NOMO-1 (cell line): ENCODE measurements around the gene PACS2.
"Not testable (repeated sequence)": the region's sequence is repeated elsewhere in the genome, so short reads cannot be mapped to it uniquely, and the experiment has no call there.

Source experiments
- DNase-seq, 2 experiments: peaks; one replicate each; lab custom pipeline; 2025; ENCODE audit not compliant: unreplicated experiment in 2 of 2; lab: John Stamatoyannopoulos, UW

Gene PACS2

DNA sequence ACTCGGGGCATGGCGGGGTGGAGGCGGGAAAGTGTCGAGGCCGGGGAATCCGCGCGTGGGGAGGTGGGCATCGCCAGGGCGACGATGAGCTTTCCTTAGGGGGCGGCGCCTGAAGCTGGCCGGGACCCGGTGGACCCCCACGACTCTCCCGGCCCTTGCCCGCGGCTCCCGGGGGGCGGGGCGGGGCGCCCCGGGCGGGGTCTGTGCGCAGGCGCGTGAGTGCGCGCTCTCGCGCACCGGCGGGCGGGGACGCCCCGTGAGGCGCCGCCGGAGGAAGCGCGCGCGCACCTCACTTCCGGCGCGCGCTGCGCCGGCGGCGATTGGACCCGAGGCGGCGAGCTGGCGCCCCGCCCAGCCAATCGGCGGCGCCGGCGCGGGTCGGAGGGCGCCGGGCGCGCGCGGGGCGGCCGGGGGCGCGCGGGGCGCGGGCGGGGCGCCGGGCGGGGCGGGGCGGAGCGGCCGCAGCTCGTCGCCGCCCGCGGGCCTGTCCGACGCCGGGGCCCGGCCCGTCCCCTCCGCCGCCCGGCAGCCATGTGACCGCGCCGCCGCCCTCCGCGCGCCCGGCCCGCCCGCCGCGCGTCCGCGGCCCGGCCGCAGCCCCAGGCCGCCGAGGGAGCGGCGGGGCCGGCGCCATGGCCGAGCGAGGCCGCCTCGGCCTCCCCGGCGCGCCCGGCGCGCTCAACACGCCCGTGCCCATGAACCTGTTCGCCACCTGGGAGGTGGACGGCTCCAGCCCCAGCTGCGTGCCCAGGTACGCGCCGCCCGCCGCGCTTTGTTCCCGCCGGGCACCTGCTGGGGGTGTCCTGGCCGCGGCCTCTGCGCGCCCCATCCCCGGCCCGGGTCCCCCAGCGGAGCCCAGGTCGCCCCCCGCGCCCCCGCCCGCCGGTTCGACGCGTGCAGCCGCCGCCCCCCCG, at the start of gene PACS2:
Gene PACS2 (plus strand): TSS at position 462 of the 914 bp plus-strand sequence. CDS start 171 bp downstream, at position 633.
- peak; percentile 70 to 87 for DNase-seq

DNA sequence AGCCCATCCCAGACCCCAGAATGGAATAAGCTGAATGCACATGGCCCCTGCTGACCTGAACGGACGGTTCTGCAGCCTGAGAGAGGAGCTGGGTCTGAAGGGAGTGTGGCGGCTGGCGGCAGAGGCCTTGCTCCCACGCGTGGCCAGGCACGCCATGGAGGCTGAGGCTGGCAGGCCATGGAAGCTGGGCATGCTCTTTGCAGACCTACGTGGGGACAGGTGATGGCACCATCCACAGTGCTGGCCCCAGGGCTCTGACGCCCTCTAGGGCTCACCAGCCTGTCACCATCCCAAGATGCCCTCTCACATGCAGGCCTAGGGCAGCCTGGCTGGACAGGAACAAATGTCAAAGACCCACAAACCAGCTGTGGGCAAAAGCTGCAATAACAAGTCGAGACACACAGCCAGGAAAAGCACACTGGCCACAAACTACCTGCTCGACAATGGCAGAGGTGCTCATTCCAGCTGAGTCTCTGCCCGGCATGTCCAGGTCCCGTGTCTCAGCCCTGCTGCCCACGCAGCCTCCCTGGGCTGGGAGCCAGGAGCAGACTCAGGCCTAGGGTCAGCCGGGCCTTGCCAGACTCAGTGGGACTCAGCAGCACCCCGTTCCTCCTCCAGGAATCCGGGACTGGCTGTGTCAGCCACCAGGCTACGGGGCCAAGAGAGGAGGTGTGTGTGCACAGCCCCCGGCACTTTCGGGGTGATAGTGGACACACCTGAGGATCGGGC, 46.6 kb upstream of the PACS2 start:
- DNase-seq: no peak

DNA sequence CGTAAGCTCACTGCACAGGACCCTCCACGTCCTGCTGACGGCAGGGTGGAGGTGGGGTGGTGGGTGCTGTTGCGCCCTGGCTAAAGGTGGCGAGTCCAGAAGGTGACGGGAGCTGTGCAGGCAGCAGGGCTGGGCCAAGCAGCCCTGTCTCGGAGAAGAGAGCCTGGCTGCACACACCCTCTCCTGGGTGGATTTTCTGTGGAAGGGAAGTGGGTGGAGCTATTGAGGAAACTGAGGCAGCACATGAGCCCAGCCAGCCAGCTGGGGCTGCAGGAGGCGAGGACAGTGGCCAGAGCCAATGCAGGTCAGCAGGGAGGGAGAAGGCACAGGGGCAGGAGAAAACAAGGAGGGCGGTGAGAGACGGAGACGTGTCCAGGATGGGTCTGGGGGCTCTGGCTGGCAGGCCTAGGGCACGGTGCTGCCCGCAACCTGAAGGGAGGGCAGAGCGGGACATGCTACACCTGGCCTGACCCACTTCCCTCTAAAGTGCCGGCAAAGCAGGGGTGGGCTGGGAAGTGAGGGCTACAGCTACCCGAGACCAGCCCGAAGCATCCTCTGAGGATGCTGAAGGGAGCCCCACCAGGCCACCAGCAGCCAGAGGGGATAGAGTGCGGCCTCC, 45.7 kb upstream of the PACS2 start:
- DNase-seq: no peak

DNA sequence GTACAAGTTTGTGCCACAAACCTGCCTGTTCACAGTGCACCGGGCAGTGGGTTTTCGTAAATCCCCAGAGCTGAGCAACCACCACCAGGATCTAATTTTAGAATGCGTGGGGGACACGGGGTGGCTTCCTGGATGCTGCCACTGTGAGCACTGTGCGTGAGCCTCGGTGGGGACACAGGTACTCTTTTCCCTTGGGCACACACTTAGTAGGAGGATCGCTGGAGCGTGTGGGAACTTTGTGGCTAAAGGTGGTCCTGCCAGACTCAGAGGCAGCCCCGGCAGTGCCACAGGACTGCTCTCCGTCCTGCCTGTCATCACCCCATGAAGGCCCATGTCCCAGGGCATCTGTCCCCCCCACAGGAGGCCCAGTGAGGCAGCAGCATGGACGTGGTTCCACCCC, 45.1 kb upstream of the PACS2 start:
- DNase-seq: no peak

DNA sequence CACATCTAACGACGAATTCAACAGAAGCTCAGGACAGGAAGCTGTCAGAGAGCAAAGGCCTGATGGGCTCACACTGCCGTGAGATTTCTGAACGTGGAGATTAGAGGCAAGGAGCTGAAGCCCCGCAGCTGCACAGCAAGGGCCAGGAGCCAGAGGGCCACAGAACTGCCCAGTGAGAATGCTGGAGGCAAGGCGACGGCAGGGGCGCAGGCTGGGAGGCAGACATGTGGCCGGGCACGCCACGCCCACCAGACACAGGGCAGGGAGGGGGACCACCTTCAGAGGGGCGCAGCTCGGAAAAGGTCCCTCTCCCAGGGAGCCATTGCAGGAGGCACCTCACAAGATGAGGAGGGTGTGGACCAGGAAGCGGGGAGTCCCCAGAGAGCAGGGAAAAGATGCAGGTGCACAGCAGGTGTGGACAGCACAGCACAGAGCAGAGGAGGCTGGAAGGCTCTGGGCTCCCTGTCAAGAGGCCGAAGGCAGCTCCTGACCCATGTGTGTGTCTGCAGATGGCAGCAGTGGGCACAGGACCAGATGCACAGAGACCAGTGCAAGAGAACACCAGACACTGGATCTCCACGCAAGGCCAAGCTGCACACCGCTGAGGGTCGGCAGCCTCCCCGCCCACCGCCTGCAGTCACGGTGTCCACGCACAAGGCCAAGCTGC, 43.2 kb upstream of the PACS2 start:
- DNase-seq: no peak

DNA sequence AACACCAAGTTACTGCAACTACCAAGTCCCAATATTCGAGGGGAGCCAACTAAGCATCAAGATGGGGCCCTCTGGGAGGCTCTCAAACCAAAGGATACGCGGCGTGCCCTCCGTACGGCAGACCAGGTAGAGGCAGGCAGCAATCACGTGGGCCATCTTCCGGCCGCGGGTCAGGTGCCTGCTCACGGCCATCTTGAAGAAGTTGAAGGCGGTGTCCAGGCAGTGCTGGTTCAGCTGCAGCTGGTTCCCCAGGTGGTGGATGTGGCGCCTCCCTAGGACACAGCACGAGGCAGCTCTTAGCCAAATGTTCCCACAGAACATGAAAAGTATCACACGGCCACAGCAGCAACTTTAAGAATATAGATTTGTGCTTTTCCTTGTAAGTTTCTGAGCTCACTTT, 41.9 kb upstream of the PACS2 start:
- DNase-seq: no peak

DNA sequence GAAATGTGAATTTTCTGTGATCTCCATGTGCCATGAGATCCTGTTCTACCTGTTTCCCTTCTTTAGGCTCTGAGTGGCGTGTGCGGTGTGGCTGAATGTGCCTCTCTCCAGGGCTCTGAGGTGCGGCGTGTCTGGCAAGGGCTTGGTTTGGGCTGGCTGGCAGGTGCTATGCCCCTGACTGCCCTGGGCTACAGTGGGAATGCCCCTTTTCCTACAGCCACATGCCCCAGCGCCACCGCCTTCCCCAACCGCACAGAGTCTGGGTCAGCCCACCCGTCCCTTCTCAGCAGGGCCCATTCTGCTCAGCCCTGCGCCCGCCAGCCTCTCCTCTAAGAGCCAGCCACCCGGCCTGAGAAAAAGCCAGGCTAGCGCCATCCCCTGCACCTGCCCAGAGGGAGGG, 41.5 kb upstream of the PACS2 start:
- DNase-seq: no peak

DNA sequence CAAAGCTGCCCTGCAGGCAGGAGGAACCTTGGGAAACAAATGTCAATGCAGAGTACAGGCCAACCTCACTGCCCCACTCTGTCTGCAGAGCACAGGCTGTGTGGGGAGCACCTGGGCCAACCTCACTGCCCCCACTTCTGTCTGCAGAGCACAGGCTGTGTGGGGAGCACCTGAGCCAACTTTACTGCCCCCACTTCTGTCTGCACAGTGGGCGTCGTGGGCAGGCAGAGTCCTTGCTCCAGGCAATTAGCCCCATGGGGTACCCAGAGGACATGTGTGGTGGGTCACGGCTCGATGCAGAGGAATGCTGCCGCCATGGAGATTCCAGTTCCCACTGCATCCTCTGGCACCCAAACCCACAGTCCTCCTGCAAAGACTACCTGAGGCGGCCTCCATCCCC, 39.9 kb upstream of the PACS2 start:
- no peak for DNase-seq

DNA sequence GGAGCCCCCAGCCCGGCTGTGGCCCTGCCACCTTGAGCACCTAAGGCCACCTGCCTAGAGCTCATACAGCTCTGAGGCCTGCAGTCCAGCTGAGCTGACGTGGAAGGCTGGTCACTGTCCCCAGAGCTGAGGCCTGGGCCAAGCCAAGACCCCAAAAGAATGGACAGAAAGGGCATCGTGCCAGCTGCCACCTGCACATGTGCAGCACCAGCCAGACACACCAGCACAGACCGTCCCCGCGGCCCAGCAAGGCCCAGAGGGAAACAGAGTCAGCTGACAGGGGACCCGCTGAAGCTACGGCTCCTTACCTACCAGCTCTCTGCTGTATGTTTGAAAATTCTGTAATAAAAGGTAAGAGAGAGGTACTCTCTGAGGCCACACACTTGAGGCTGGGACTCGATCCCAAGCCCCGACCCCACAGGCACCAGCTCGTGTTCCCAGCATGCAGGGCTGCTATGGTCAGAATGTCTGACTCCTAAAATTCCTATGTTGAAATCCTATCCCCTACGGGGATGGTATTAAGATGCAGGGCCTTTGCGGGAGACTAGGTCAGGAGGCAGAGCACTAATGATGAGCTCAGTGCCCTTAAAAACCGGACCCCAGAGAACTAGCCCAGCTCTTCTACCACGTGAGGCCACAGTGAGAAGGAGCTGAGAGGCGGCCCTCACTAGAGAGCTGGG, 39.1 kb upstream of the PACS2 start:
- DNase-seq: no peak

DNA sequence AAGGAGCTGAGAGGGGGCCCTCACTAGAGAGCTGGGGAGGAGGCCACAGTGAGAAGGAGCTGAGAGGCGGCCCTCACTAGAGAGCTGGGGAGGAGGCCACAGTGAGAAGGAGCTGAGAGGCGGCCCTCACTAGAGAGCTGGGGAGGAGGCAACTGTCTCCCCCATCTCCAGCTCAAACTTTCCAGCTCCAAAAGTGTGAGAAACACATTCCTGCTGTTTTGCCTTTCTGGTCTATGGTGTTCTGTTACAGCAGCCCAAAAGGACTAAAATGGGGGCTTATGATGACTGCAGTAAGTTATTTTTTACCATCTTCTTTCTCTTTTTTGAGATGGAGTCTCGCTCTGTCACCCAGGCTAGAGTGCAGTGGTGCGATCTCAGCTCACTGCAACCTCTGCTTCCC, 37.1 kb upstream of the PACS2 start:
- DNase-seq: not testable (repeated sequence)

DNA sequence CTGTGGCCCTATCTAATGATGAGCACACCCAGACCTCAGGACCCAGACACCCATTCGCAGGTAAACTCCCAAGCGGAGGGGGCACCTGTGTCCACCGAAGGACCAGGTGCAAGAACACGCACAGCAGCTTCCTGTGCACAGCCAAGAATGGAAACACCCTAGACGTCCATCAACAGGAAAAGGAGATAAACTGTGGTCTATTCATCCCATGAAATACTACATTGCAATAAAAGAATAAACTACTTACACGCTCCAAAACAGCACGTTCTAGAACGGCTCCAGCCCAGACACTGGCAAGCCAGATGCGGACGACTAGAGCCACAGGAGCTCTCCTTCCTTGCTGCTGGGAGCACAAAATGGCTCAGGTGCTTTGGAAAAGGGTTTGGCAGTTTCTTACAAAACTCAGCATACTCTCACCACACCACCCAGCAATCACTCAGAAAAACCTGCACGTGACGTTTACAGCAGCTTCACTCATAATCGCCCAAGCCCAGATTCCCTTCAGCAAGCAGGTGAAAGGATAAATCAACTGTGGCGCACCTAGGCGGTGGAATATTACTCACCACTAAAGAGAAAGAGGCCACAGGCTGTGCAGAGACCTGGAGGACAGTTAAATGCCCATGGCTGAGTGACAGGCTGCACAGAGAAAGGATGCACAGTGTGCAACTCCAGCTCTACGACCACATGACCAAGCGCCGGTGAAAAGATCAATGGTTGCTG, 34.7 kb upstream of the PACS2 start:
- DNase-seq: no peak

DNA sequence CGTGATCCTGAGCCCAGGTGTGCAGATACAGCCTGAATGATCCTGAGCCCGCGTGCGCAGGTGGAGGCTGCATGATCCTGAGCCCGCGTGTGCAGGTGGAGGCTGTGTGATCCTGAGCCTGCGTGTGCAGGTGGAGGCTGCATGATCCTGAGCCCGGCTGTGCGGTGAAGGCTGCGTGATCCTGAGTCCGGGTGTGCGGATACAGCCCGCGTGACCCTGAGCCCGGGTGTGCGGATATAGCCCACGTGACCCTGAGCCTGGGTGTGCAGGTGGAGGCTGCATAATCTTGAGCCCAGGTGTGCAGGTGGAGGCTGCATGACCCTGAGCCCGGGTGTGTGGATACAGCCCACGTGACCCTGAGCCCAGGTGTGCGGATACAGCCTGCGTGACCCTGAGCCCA, 34.0 kb upstream of the PACS2 start:
- DNase-seq: no peak

DNA sequence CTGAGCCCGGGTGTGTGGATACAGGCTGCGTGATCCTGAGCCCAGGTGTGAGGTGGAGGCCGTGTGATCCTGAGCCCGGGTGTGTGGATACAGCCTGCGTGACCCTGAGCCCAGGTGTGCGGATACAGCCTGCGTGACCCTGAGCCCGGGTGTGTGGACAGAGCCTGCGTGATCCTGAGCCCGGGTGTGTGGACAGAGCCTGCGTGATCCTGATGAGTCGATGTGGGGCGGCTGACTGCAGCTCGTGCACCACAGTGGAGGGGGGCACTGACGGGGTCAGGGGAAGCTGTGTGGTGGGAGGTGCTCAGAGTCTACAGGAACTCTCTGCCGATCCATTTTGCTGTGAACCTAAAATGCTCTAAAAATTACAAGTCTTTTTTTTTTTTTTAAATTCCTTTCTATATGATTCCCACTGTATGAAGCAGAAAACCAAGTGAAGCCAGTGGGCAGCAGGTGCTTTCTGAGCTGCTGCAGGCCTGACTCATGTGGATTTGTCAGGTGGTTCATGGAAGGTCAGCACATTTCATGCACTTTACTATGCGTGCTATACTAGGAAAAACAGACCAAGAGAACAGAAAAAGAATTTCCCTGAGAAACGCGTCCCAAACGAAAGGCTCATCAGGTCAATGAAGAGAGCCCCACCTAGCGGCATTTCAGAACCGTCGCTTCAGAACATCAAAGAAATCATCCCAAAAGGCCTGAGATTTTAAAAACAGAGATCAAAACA, 33.0 kb upstream of the PACS2 start:
- DNase-seq: peak; percentile 2 to 49

DNA sequence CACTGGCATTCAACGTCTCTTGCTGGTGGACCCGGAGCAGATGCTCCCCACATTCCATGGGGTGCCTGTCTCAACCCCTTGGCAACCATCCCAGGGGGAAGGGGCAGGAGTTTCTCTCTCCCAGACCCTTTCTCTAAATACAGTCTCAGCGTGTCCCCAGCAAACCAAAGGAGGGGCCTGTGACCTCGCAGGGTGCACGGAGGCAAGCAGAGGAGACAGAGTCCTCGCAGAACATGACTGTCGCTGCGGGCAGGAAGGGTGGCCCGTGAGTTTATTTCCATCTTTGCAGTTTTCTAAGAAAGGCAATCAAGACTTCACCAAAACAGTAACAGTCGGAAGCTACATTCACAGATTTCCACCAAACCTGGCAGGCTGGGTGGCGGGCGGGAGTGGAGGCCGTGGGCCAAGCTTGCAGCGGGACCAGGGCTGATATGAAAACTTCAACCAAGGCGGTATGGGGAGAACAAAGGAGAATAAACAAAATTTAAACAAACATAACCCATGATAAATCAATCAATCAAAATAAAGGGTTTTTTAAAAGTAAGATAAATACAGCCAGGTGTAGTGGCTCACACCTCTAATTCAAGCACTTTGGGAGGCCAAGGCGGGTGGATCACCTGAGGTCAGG, 32.3 kb upstream of the PACS2 start:
- DNase-seq: no peak

DNA sequence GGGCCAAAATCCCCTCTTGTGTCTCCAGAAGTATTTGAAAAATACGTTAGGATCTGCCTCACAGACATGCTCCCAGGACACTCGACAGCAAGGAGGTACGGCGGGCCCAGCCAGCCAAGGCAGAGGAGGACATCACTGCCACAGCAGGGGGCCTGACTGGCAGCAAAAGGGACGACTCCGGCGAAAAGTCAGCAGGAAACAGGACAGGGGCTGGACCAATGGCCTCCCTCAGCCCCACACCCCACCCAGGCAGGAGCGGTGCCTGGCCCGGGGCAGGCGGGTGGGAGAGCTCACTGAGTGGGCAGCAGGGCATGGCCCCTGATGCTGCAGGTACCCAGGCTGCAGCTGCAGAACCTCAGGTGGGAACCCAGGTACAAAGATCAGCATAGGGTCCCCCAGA, 31.5 kb upstream of the PACS2 start:
- DNase-seq: no peak

DNA sequence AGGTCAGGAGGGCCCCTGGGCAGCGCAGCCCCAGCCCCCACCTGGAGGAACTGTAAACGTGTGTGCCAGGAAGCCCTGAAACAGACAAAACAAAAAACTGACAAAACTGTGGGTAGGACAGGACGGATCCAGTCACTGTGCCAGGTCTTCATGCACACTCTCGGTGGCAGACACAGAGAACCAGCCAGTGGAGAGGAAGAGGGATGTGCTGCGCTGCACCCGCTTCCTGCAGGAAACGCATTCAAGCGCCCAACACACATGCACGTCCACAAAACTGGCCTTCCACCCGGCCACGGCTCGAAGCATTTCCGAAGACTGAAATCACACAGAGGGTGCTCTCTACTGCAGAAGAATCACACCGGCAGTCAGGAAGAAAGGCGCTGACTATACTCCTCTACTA, 30.6 kb upstream of the PACS2 start:
- DNase-seq: no peak

DNA sequence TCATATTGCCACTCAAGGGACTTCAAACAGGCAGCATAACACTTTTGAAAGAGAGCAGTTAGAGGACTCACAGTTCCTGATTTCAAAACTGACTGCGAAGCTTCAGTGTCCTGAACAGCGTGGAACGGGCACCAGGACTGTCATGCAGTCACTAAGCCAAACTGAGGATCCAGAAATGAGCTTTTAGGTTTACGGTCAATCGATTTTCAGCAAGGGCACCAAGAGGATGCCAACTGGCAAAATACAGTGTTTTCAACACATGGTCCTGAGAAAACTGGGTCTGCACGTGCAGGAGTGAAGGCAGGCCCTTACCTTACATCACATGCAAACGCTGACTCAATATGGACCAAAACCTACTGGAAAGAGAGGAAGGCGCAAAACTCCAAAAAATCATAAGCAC, 29.4 kb upstream of the PACS2 start:
- no peak for DNase-seq

DNA sequence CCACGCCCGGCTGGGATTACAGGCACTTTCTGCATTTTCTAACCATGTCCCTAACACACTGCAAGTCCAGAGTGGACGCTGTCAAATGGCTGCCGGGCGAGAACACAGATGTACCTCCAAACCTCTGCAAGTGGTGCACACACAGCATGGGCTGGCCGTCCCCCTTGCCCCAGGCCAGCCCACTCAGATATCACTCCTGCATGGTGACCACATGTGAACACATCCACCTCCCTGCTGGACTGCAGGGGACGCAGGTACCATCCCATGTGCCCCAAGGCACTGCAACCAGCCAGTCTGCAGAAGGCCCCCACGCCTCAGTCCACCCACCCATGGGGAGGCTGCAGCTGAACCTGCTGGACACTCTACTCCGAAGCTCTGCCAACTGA, 27.8 kb upstream of the PACS2 start:
- DNase-seq: no peak
